HG03025 (cell line): Measurements from ENCODE around the gene RNF148.
"Not testable (repeated sequence)": the region's sequence is repeated elsewhere in the genome, so short reads cannot be mapped to it uniquely, and the experiment has no call there.

Experiments
- ATAC-seq: cut with Tn5 transposase; IDR thresholded peaks from one replicate; pipeline ENCODE4 v1.9.1; 2021; ENCODE audit warnings: mild to moderate bottlenecking, moderate library complexity; ENCODE audit not compliant: unreplicated experiment, low FRiP score

Gene RNF148

GRCh38 chr7:122692769-122693309 is 9.9 kb downstream of the RNF148 start:
- no peak for ATAC-seq

- ATAC-seq, result no peak
These were observed 11.0 kb downstream of the RNF148 start for GRCh38 chr7:122691569-122692235.

GRCh38 chr7:122689346-122690109 is 13.2 kb downstream of the RNF148 start:
- no peak for ATAC-seq

- ATAC-seq, result no peak
These were observed 14.2 kb downstream of the RNF148 start for GRCh38 chr7:122688400-122688998.

- ATAC-seq, result no peak
These were observed 16.3 kb downstream of the RNF148 start for GRCh38 chr7:122686360-122686878.

DNA sequence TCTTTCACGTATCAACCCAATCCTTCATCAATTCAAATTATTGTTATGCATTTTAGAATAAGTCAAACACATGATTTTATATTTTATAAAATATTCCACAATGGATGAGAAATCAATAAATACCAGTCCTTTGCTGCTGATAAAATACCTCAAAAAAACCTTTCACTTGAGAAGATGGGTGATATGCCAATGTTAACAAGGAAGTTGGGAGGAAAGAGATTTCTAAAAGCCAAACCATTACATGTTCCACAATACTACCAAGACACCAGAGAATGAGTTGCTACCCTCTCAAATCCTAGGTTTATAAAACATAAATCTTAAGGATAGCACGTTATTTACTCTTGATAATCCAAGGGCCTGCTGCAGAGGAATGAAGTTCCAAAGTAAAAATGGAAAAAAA is 18.2 kb downstream of the RNF148 start:
- no peak for ATAC-seq

DNA sequence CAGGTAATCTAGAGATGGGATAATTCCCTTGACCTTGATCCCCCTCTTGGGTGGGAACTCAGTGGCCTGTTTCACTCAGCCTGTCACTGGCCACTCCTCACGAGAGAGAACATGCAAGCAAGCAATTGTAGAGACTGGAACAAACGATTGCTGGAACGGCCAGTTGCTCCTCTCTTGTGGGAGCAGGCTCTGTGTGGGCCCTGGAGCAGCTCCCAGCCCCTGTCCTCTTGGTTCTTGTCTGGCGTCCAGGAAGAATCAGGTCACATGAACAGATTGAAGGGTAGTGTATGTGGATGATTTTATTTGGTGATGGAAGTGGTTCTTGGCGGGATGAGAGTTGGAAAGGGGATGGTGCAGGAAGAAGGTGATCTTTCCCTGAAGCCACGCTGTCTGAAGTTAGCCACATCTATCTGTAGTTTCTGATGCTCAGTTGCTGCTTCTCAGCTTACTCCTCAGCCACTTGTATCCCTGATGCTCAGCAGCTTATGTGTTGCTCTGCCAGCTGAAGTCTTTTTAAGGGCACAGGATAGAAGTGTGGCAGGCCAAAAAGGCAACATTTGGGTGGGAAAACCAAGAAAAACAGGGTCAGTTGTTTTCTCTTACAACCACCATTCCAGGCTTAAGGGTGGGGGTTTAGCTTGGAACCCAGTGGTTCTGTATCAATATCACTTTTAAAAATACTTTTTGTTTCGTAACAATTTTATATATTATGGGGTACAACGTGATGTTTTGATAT is 19.7 kb downstream of the RNF148 start:
- ATAC-seq, result no peak

DNA sequence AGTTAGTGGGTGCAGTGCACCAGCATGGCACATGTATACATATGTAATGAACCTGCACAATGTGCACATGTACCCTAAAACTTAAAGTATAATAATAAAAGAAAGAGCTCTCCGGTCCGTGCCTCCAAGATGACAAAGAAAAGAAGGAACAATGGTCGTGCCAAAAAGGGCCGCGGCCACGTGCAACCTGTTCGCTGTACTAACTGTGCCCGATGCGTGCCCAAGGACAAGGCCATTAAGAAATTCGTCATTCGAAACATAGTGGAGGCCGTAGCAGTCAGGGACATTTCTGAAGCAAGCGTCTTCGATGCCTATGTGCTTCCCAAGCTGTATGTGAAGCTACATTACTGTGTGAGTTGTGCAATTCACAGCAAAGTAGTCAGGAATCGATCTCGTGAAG is 21.5 kb downstream of the RNF148 start:
- ATAC-seq, result not testable (repeated sequence)

DNA sequence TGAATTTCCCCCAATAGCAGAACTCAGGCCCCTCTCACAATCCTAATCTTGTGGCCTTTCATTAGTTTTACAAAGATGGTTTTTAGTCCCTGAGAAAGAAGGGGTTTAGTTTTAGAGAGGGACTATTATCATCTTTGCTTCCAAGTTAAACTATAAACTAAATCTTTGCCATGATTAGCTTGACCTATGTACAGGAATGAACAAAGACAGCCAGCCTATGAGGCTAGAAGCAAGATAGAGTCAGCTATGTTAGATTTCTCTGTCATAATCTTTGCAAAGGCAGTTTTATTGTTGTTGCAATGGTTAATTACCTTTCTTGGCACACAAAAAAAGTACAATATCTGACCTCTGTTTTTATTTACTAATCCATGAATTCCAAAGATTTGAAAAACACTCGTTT is 22.9 kb downstream of the RNF148 start:
- ATAC-seq, result no peak

- not testable (repeated sequence) for ATAC-seq
These were observed 23.4 kb downstream of the RNF148 start for GRCh38 chr7:122679269-122679709.

DNA sequence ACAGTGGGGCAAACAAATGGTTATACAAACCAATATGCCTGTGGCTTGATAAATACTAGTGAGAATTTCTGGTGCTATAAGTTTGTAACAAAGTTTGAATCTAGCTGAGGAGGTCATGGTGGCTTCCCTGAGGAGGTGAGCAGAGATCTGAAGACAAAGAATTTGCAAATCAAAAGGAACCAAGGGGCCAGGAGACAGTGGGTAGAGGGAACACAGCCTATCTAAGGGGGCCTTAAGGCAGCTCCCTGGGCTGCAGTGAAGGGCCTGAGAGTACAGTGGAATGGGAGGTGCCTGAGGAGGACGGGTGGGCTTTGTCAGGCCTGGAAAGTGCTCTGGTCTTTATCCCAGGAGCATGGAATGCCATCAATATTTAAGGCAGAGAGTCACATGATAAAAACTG is 25.6 kb downstream of the RNF148 start:
- no peak for ATAC-seq

GRCh38 chr7:122676466-122676865 is 26.3 kb downstream of the RNF148 start:
- no peak for ATAC-seq

DNA sequence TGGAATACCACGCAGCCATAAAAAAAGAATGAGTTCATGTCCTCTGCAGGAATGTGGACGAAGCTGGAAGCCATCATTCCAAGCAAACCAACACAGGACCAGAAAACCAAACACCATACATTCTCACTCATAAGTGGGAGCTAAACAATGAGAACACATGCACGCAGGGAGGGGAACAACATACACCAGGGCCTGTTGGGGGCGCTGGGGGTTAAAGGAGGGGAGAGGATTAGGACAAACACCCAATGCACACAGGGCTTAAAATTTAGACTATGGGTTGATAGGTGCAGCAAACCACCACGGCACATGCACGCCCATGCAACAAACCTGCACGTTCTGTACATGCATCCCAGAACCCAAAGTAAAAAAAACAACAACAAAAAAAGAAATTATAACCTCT is 27.1 kb downstream of the RNF148 start:
- no peak for ATAC-seq

DNA sequence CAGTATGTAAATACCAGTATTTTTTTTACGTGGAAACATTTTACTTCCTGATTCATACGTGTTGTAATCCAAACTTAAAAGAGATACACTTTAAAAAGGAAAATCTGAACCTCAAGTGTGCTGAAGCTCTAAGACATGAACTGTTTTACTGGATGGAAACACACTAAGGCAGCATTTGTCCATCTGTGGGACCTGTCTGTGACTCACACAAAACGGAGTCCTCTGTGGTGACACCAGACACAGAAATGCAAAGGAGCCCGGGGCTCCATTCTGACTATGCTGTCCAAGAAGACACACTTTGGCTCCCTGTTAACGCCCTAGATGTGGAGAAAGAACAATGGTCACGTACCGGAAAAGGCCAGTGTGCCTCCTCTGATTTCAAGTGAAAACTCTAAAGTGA is 27.7 kb downstream of the RNF148 start:
- ATAC-seq, result no peak

GRCh38 chr7:122674502-122674901 is 28.2 kb downstream of the RNF148 start:
- ATAC-seq, result no peak

- ATAC-seq, result no peak
These were observed 28.8 kb downstream of the RNF148 start for GRCh38 chr7:122673951-122674350.

- ATAC-seq, result no peak
These were observed 30.2 kb downstream of the RNF148 start for GRCh38 chr7:122672536-122672935.

DNA sequence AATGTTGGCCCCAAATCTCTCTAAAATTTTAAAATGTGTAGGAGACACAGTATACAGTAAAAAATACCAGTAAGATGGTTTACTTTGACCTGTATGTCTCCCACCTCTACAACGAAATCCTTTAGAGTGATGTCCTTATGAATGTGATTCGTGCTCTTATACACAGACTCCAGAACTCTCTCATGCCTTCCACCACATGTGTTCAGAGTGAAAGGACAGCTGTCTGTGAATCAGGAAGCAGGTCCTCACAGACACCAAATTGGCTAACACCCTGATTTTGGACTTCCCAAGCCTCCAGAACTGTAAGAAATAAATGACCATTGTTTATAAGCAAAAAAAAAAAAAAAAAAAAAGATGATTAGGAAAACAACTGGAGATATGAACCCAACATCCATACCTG is 39.0 kb downstream of the RNF148 start:
- no peak for ATAC-seq

- ATAC-seq, result no peak
These were observed 43.9 kb downstream of the RNF148 start for GRCh38 chr7:122658856-122659255.

DNA sequence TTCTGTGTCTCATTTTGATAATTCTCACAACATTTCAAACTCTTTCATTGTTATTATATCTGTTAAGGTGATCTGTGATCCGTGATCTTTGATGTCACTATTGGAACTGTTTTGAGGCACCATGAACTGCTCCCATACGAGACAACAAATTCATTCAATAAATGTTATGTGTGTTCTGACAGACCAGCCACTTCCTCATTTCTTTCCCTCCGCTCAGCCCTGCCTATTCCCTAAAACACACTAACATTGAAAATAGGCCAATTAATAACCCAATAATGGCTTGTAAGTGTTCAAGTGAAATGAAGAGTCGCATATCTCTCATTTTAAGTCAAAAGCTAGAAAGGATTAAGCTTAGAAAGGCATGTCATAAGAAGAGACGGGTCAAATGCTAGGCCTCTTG is 49.0 kb downstream of the RNF148 start:
- ATAC-seq, result no peak

DNA sequence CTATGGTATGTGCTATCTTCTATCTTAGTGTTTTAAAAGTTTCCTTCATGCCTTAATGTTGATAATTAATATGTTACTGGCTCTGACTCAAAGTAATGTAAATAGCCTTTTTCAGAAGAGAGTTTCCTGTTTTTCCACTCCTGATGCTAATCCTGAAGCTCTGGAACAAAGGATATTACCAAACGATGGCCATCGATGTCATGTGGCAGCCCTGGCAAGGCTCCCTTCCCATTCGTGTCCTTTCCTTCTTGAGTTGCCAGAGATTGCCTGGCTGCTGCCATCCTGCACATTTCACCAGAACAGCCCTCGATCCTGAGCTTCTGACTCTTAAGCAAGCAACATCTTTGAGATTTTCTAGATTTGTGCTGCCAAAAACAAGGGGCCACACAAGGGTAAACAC is 49.8 kb downstream of the RNF148 start:
- ATAC-seq, result no peak
